Natural killer cell (primary cell): ENCODE results near the gene TBX4. TPM values are rescaled to one million over a fixed set of nuclear protein-coding genes. Genes with fewer than 3 reads are reported as not detected.

Experiments
- ATAC-seq, 3 donors: fragments of 150-1000 bp in 2 of 3; fragments of 200-7000 bp in 1 of 3; cut with Tn5 transposase; 1 replicate in 1 of 3; 2 replicates in 2 of 3; pipeline ENCODE4 v1.10.0; 2021; ENCODE audit warnings: mild to moderate bottlenecking in 2 of 3, moderate library complexity in 2 of 3
- DNase-seq, 2 donors: peaks; one replicate each; pipeline versions ENCODE4 v3.0.0 to v3.0.0-alpha.2; 2013 to 2021; ENCODE audit warnings: mixed read lengths in 1 of 2
- H3K27ac ChIP-seq: one replicate; pipeline ENCODE4 v1.5.1; 2013; ENCODE audit warnings: mild to moderate bottlenecking, low read length
- H3K27me3 ChIP-seq: one replicate; pipeline ENCODE4 v1.6.1; 2013; ENCODE audit warnings: low read length; ENCODE audit not compliant: control insufficient read depth, insufficient read depth
- H3K36me3 ChIP-seq: one replicate; pipeline ENCODE4 v1.6.1; 2013; ENCODE audit warnings: low read length; ENCODE audit not compliant: control insufficient read depth, insufficient read depth
- H3K4me1 ChIP-seq: one replicate; pipeline ENCODE4 v1.6.1; 2013; ENCODE audit warnings: low read length; ENCODE audit not compliant: control insufficient read depth, insufficient read depth
- H3K4me3 ChIP-seq: one replicate; pipeline ENCODE4 v1.5.1; 2013; ENCODE audit warnings: low read length
- H3K9me3 ChIP-seq: one replicate; pipeline ENCODE4 v1.6.1; 2013; ENCODE audit warnings: low read length; ENCODE audit not compliant: control insufficient read depth, insufficient read depth
- H3K27ac Mint-ChIP-seq, 2 donors: one replicate each; pipeline ENCODE4 v1.8.0; 2022; ENCODE audit warnings: mild to moderate bottlenecking in 2 of 2, mixed read lengths in 2 of 2, moderate library complexity in 1 of 2
- H3K27me3 Mint-ChIP-seq, 2 donors: one replicate each; pipeline ENCODE4 v1.8.0; 2022; ENCODE audit warnings: low read depth in 2 of 2, mixed read lengths in 2 of 2
- H3K36me3 Mint-ChIP-seq: one replicate; pipeline ENCODE4 v1.8.0; 2022; ENCODE audit warnings: mixed read lengths
- H3K4me1 Mint-ChIP-seq, 2 donors: one replicate each; pipeline ENCODE4 v1.8.0; 2022; ENCODE audit warnings: mixed read lengths in 2 of 2
- H3K4me3 Mint-ChIP-seq: one replicate; pipeline ENCODE4 v1.8.0; 2022; ENCODE audit warnings: mild to moderate bottlenecking, moderate library complexity, mixed read lengths
- H3K9me3 Mint-ChIP-seq, 2 donors: one replicate each; pipeline ENCODE4 v1.8.0; 2022; ENCODE audit warnings: mixed read lengths in 2 of 2
- whole genome bisulfite sequencing: methylation state at CpG from one replicate; pipeline ENCODE4 v1.1.7; 2013; ENCODE audit warnings: missing lambda C conversion rate; ENCODE audit not compliant: insufficient coverage; 5-methylcytosine and 5-hydroxymethylcytosine counted together
- intact Hi-C: fragments of 100-400 bp; cut with micrococcal nuclease; formaldehyde crosslinking; loops from one replicate; pipeline ENCODE4 v1.14.2; 2022
- total RNA-seq, 4 donors: library from RNA; stranded (reverse); fragments of 120-200 nt in 1 of 4; gene quantifications; one replicate each; pipeline versions ENCODE4 v1.2.3 to v1.2.4, GENCODE V29; 2013 to 2022
- TF ChIP-seq, protein P1 (sequence below): fragments of 200-600 bp; IDR thresholded peaks from one replicate; pipeline ENCODE4 v1.8.0; 2022; ENCODE audit warnings: antibody characterized with exemption

TBX4 gene
- total RNA-seq, 3 donors from 2014 or later (not counting 1 experiment from before 2014, with no cell fraction given) = not detected

DNA sequence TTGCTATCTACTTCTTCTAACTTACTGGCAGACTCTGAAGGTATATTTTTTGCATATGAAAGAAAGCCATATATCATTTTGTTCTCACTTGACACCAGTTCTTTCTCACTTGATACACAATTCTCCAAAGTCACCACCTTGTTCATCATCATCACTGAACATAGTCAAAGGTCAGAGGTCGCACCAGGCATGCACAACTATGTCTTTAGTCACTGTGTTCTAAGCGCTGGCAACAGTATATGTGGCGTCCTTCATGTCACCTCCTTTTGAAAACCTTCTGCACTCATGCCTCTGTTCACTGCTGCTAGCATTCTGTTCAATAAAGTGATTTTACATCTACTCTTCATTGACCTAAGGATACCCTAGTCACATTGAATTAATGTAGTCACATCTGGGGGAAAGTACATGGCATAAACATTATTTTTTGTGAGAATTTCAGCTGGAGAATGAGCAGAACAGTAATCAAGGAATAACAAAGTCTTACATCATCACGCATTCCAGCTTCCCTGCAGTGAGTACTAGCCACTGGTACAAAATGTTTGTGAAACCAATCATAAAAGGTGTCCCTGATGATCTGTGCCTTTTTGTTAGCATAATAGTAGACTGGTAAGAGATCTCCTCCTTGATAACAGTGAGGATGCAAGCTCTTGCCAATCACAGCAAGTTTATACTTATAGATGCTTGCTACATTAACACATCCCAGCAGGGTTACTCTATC lies 20.5 kb upstream of the TBX4 start:
- no peak overlapping the region for H3K4me3 Mint-ChIP-seq
- H3K9me3 Mint-ChIP-seq = peaks cover 0 to 2% of the 10 kb centered on the region in 2 donors
- ATAC-seq = no peak
- peaks cover 14 to 35% of the 10 kb centered on the region in 2 donors for H3K27me3 Mint-ChIP-seq
- Histone ChIP-seq H3K9me3 (no peaks in the 10 kb centered on the region), H3K27ac (no peak overlapping the region), H3K4me1 (no peaks in the 10 kb centered on the region), H3K36me3 (no peaks in the 10 kb centered on the region), H3K4me3 (no peak overlapping the region), H3K27me3 (peaks cover 7% of the 10 kb centered on the region)
- H3K36me3 Mint-ChIP-seq = peaks cover under 1% of the 10 kb centered on the region
- H3K4me1 Mint-ChIP-seq = no peaks in the 10 kb centered on the region
- 84% methylated on average over 4 of the region's 4 CpGs for WGBS
- intact Hi-C loops = no loop called here
- H3K27ac Mint-ChIP-seq = no peak overlapping the region
- TF ChIP-seq, protein P1, sequence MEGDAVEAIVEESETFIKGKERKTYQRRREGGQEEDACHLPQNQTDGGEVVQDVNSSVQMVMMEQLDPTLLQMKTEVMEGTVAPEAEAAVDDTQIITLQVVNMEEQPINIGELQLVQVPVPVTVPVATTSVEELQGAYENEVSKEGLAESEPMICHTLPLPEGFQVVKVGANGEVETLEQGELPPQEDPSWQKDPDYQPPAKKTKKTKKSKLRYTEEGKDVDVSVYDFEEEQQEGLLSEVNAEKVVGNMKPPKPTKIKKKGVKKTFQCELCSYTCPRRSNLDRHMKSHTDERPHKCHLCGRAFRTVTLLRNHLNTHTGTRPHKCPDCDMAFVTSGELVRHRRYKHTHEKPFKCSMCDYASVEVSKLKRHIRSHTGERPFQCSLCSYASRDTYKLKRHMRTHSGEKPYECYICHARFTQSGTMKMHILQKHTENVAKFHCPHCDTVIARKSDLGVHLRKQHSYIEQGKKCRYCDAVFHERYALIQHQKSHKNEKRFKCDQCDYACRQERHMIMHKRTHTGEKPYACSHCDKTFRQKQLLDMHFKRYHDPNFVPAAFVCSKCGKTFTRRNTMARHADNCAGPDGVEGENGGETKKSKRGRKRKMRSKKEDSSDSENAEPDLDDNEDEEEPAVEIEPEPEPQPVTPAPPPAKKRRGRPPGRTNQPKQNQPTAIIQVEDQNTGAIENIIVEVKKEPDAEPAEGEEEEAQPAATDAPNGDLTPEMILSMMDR = no peak
- no peak for DNase-seq

DNA sequence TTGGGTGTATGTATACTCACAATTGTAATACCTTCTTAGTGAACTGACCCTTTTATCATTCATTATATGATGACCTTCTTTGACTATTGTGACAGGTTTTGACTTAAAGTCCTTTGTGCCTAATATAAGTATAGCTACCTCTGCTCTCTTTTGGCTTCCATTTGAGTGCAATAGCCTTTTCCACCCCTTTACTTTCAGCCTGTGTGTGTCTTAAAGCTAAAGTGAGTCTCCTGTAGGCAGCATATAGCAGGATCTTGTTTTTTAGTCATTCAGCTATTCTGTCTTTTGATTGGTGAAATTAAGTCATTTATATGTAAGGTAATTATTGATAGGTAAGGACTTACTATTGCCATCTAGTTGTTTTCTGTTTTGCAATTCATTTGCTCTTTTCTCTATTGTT lies 15.9 kb upstream of the TBX4 start:
- no peak for ATAC-seq

DNA sequence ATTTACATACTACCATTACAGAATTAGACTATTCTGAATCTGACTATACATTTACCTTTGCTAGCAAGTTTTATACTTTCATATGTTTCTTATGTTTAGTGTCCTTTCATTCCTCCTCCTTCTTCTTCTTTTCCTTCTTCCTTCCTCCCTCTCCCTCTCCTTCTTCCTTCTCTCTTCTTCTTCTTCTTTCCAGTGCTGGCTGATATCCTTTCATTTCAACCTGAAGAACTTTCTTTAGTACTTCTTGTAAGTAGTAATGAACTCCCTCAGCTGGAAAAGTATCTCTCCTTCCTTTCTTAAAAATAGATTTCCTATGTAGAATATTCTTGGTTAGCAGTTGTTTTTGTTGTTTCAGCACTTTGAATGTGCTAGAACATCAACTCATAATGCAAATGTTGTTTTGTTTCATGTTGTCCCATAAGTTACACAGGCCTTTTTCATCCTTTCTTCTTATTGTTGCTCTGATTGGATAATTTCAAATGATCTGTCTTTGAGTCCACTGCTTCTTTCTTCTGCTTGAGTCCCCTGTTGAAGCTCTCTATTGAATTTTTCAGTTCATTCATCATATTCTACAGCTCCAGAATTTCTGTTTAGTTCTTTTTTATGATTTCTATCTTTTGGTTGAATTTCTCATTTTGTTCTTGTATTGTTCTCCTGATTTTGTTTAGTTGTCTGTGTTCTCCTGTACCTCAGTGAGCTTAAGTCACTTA lies 15.1 kb upstream of the TBX4 start:
- ATAC-seq (no peak), DNase-seq (no peak)
- Mint-ChIP-seq H3K4me3 (no peak overlapping the region), H3K9me3 (peaks cover 8 to 9% of the 10 kb centered on the region in 2 donors), H3K27ac (no peak overlapping the region), H3K27me3 (peaks cover 39 to 70% of the 10 kb centered on the region in 2 donors), H3K36me3 (peaks cover 11% of the 10 kb centered on the region), H3K4me1 (no peaks in the 10 kb centered on the region)
- no peaks in the 10 kb centered on the region for H3K36me3 ChIP-seq
- intact Hi-C loops = no loop called here
- H3K4me3 ChIP-seq = no peak overlapping the region
- TF ChIP-seq, protein P1 = no peak
- H3K27ac ChIP-seq = no peak overlapping the region
- peaks cover 14% of the 10 kb centered on the region for H3K27me3 ChIP-seq
- H3K4me1 ChIP-seq = no peaks in the 10 kb centered on the region
- no peaks in the 10 kb centered on the region for H3K9me3 ChIP-seq

More for the DNA sequence above, 15.9 kb upstream of the TBX4 start:
- peaks cover 8 to 9% of the 10 kb centered on the region in 2 donors for H3K9me3 Mint-ChIP-seq
- Histone ChIP-seq H3K4me1 (no peaks in the 10 kb centered on the region), H3K27me3 (peaks cover 14% of the 10 kb centered on the region), H3K36me3 (no peaks in the 10 kb centered on the region), H3K4me3 (no peak overlapping the region), H3K9me3 (no peaks in the 10 kb centered on the region), H3K27ac (no peak overlapping the region)
- intact Hi-C loops = no loop called here
- H3K36me3 Mint-ChIP-seq = peaks cover 11% of the 10 kb centered on the region
- no peak overlapping the region for H3K4me3 Mint-ChIP-seq
- DNase-seq = no peak
- no peak overlapping the region for H3K27ac Mint-ChIP-seq
- H3K4me1 Mint-ChIP-seq = no peaks in the 10 kb centered on the region
- peaks cover 34 to 69% of the 10 kb centered on the region in 2 donors for H3K27me3 Mint-ChIP-seq
- TF ChIP-seq, protein P1 = no peak
